K562 (cell line): ENCODE data around the gene COL20A1. TPM values are rescaled to one million over a fixed set of nuclear protein-coding genes. Genes with fewer than 3 reads are reported as not detected.
A peak's percentile ranks its signal among the peaks of the same experiment; 100 is the strongest.

Source experiments
- ATAC-seq: fragments of 200-7000 bp; cut with Tn5 transposase; 3 replicates; pipeline ENCODE4 v1.9.1; 2020; ENCODE audit warnings: moderate library complexity
- BruUV-seq: library from RNA; stranded (reverse); fragments of 400-500 nt; replicated peaks from 2 replicates; lab custom pipeline; 2021; lab: Mats Ljungman, UMichigan
- CTCF ChIA-PET: fragments of 300-600 bp; formaldehyde crosslinking; extraction: SDS; loops from one replicate; lab custom pipeline; 2021; ENCODE audit warnings: low intra/inter-chr PET ratio; lab: Yijun Ruan, JAX
- POLR2A ChIA-PET: fragments of 300-600, 350-650 bp; sonication (Branson Sonifier 250); formaldehyde crosslinking; extraction: SDS; loops from one replicate; lab custom pipeline; 2021; ENCODE audit warnings: antibody characterized with exemption, inconsistent platforms; lab: Yijun Ruan, JAX
- DNase-seq, 4 experiments: peaks; one replicate each; pipeline versions ENCODE4 v3.0.0 to v3.0.0-alpha.2; 2011 to 2018; ENCODE audit warnings: low spot score in 3 of 4, mixed read lengths in 3 of 4; ENCODE audit errors: extremely low read depth in 1 of 4
- FAIRE-seq: peaks from 2 replicates; lab custom pipeline; 2011; peaks lifted over from hg19 to GRCh38; lab: Jason Lieb, UNC
- H2AFZ ChIP-seq: 2 replicates; pipeline ENCODE4 v1.6.0; 2011; ENCODE audit warnings: low read depth, low read length, control low read depth, inconsistent platforms
- H3K27ac ChIP-seq: fragments of 200-600 bp; 3 replicates; pipeline ENCODE4 v1.8.0; 2011; ENCODE audit warnings: low read depth, mild to moderate bottlenecking, control low read depth, inconsistent platforms, low read length, moderate library complexity, mixed read lengths; ENCODE audit errors: extremely low read depth
- H3K27me3 ChIP-seq, 2 experiments: fragments of 300-600 bp in 1 of 2; 2 replicates in 1 of 2; 3 replicates in 1 of 2; pipeline versions ENCODE4 v1.6.0 to v1.8.0; 2011; ENCODE audit warnings: inconsistent platforms in 2 of 2, low read length in 2 of 2, mild to moderate bottlenecking in 1 of 2, mixed read lengths in 1 of 2, moderate library complexity in 1 of 2; ENCODE audit not compliant: control insufficient read depth in 2 of 2, insufficient read depth in 2 of 2
- H3K36me3 ChIP-seq: fragments of 300-600 bp; 3 replicates; pipeline ENCODE4 v1.8.0; 2011; ENCODE audit warnings: mild to moderate bottlenecking, low read length, inconsistent platforms; ENCODE audit not compliant: control insufficient read depth, insufficient read depth
- H3K4me1 ChIP-seq, 2 experiments: fragments of 200-600 bp in 1 of 2; replicated peaks in 1 of 2; 2 replicates in 1 of 2; 3 replicates in 1 of 2; pipeline versions ENCODE4 v1.5.1 to v1.8.0; 2011; ENCODE audit warnings: inconsistent platforms in 2 of 2, low read length in 2 of 2, mild to moderate bottlenecking in 1 of 2, mixed read lengths in 1 of 2, moderate library complexity in 1 of 2; ENCODE audit not compliant: control insufficient read depth in 2 of 2, insufficient read depth in 2 of 2
- H3K4me2 ChIP-seq: 2 replicates; pipeline ENCODE4 v1.6.1; 2011; ENCODE audit warnings: low read length, control low read depth, inconsistent platforms, mixed read lengths; ENCODE audit not compliant: insufficient read depth
- H3K4me3 ChIP-seq: fragments of 200-600 bp; sonication (generic), shearing (Covaris generic); 2 replicates; pipeline ENCODE4 v1.5.1; 2016; ENCODE audit warnings: control low read depth, inconsistent platforms
- H3K79me2 ChIP-seq: fragments of 200-600 bp; 3 replicates; pipeline ENCODE4 v1.8.0; 2011; ENCODE audit warnings: low read length, inconsistent platforms; ENCODE audit not compliant: control insufficient read depth, insufficient read depth
- H3K9ac ChIP-seq, 2 experiments: 2 replicates each; pipeline versions ENCODE4 v1.6.0 to v1.6.1; 2011; ENCODE audit warnings: low read depth in 2 of 2, low read length in 2 of 2, control low read depth in 1 of 2, inconsistent platforms in 1 of 2, mild to moderate bottlenecking in 1 of 2, mixed read lengths in 1 of 2; ENCODE audit not compliant: insufficient read depth in 1 of 2
- H3K9me1 ChIP-seq: one replicate; pipeline ENCODE4 v1.6.0; 2011; ENCODE audit warnings: inconsistent platforms, mild to moderate bottlenecking, low read length, moderate library complexity; ENCODE audit not compliant: control insufficient read depth, insufficient read depth
- H3K9me3 ChIP-seq: replicated peaks from 2 replicates; pipeline ENCODE4 v1.5.1; 2011; ENCODE audit warnings: low read depth, low read length, inconsistent platforms; ENCODE audit not compliant: control insufficient read depth, insufficient read depth
- H4K20me1 ChIP-seq: replicated peaks from 2 replicates; pipeline ENCODE4 v1.6.1; 2011; ENCODE audit warnings: low read length, inconsistent platforms, mixed read lengths; ENCODE audit not compliant: control insufficient read depth, insufficient read depth
- L3MBTL2 ChIP-seq: fragments of 450-650 bp; IDR thresholded peaks from 2 replicates; pipeline ENCODE4 v1.6.1; 2016; ENCODE audit warnings: mild to moderate bottlenecking, moderate library complexity
- SAFB2 ChIP-seq: fragments of 200-400 bp; formaldehyde crosslinking; IDR thresholded peaks from 2 replicates; pipeline ENCODE4 v1.6.1; 2018; ENCODE audit warnings: borderline replicate concordance, low read length, low read depth, moderate library complexity; ENCODE audit not compliant: severe bottlenecking
- SMAD1 ChIP-seq: fragments of 150-350 bp; IDR thresholded peaks from 2 replicates; pipeline ENCODE4 v1.6.1; 2014; ENCODE audit warnings: low read length, low read depth; ENCODE audit not compliant: partially characterized antibody
- TEAD1 ChIP-seq, 2 experiments: fragments of 450-650 bp in 1 of 2; sonication (generic) in 1 of 2; formaldehyde crosslinking; IDR thresholded peaks; 2 replicates each; pipeline versions ENCODE4 v1.4.0 to v1.8.0; 2020 to 2022; ENCODE audit warnings: mild to moderate bottlenecking in 2 of 2, missing genetic modification reagents in 1 of 2
- ZEB2 ChIP-seq: fragments of 450-650 bp; IDR thresholded peaks from 2 replicates; pipeline ENCODE4 v1.6.1; 2016
- WGBS: fragments of 100-300 bp; shearing (Covaris generic); methylation state at CpG from one replicate; pipeline ENCODE4 v1.1.6; 2016; ENCODE audit warnings: low coverage, mixed read lengths; ENCODE audit not compliant: insufficient coverage; ENCODE audit errors: missing lambda C conversion rate; 5-methylcytosine and 5-hydroxymethylcytosine counted together
- in situ Hi-C: fragments of 300-500 bp; cut with MboI; formaldehyde crosslinking; loops from 4 replicates; pipeline ENCODE4 v1.15.0; 2018; ENCODE audit warnings: inconsistent platforms, mixed read lengths
- intact Hi-C: fragments of 100-400 bp; cut with micrococcal nuclease; formaldehyde crosslinking; loops from 2 replicates; pipeline ENCODE4 v1.14.2; 2022
- polyA plus RNA-seq, 8 experiments: library from polyadenylated mRNA; depleted of rRNA in 4 of 8; stranded (reverse) in 5 of 8; unstranded in 3 of 8; fragments of >200 nt; fragmentation: Nextera tagmentation in 2 of 8; fragmentation: Illumina TruSeq in 1 of 8; extraction: Ambion mirVana in 2 of 8; extraction: Trizol in 1 of 8; gene quantifications; 2 replicates each; pipeline versions ENCODE4 v1.2.1 to v1.2.3, GENCODE V29; 2011 to 2014; ENCODE audit warnings: inconsistent platforms in 1 of 8, missing spikeins in 1 of 8
- total RNA-seq, 7 experiments: library from RNA; depleted of rRNA in 6 of 7; stranded (reverse); fragments of >200 nt in 6 of 7; fragmentation: Illumina TruSeq in 2 of 7; extraction: Trizol in 2 of 7; gene quantifications; 2 replicates each; pipeline versions ENCODE4 v1.2.1 to v1.2.3, GENCODE V29; 2011 to 2021; ENCODE audit warnings: low replicate concordance in 1 of 7
- TF ChIP-seq, protein P1 (sequence below), 2 experiments: IDR thresholded peaks; 2 replicates each; pipeline ENCODE4 v1.6.1; 2011; ENCODE audit warnings: borderline replicate concordance in 1 of 2, control low read depth in 1 of 2, low read depth in 1 of 2, low read length in 1 of 2, mild to moderate bottlenecking in 1 of 2, mixed read lengths in 1 of 2, moderate library complexity in 1 of 2; ENCODE audit not compliant: insufficient read depth in 1 of 2, insufficient read length in 1 of 2, poor library complexity in 1 of 2, severe bottlenecking in 1 of 2; ENCODE audit errors: extremely low read depth in 1 of 2

Gene COL20A1
- total and polyA plus RNA-seq, 9 of the 15 experiments (the other 6 are each of a cell fraction or from before 2014, with no cell fraction given), result not detected

DNA sequence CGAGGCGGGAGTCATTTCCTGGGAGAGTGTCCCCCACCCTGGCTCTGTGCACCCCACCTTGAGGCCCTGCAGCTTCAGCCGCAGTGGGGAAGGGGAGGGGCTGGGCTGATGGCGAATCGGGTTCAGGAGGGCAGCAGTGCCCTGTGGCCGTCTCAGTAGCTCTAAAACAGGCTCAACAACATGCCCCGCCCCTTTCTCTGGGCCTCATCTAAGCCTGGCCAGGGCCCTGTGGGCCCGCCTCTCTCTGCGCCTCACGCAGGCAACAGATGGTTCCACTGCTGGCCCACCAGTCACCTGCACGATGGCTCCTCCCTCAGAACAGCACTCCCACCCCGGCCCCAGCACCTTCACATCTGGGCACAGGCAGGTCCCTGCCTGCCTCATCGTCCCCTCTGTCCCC, 38.0 kb downstream of the COL20A1 start (continued):
- TF ChIP-seq SMAD1 (no peak), ZEB2 (no peak), SAFB2 (no peak)

GRCh38 chr20:63331741-63332400, 38.9 kb downstream of the COL20A1 start:
- FAIRE-seq, result no peak
- ChIA-PET CTCF (no interaction called here), POLR2A (no interaction called here)
- WGBS, result 2% methylated on average over 8 of the region's 8 CpGs
- in situ Hi-C loops, result no loop called here
- Histone ChIP-seq H3K4me1 (peaks cover 0 to 20% of the 10 kb centered on the region in 2 experiments; a peak in 1 of 5 replicates), H3K9me3 (peaks cover 7% of the 10 kb centered on the region; the same call in 1 of the 2 replicates), H3K79me2 (no peaks in the 10 kb centered on the region), H3K27me3 (peaks cover 3 to 17% of the 10 kb centered on the region in 2 experiments; a peak in 3 of 5 replicates), H2AFZ (no peak overlapping the region), H3K9me1 (no peaks in the 10 kb centered on the region), H3K9ac (no peak overlapping the region), H3K4me2 (no peak overlapping the region), H4K20me1 (no peaks in the 10 kb centered on the region), H3K27ac (no peak overlapping the region), H3K36me3 (no peaks in the 10 kb centered on the region), H3K4me3 (no peak overlapping the region)
- DNase-seq, result no peak
- TF ChIP-seq L3MBTL2 (0 out of 2 replicates have a peak, but pooled peaks have one; percentile 33), TEAD1 (CRISPR knock-in tag; IDR thresholded peaks at IDR 0.05) (no peak)
- TF ChIP-seq, protein P1, sequence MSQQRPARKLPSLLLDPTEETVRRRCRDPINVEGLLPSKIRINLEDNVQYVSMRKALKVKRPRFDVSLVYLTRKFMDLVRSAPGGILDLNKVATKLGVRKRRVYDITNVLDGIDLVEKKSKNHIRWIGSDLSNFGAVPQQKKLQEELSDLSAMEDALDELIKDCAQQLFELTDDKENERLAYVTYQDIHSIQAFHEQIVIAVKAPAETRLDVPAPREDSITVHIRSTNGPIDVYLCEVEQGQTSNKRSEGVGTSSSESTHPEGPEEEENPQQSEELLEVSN (IDR thresholded peaks at IDR 0.05; ENCODE audit: borderline replicate concordance in 1 of 2, extremely low read depth in 1 of 2, insufficient read depth in 1 of 2, insufficient read length in 1 of 2, low read depth in 1 of 2, low read length in 1 of 2, poor library complexity in 1 of 2, severe bottlenecking in 1 of 2), result peak in 1 of 2 experiments; percentile 35
- intact Hi-C loops, result no loop called here
- no TSS peak for BruUV-seq
- no peak for ATAC-seq
